Measurements from ENCODE around the gene FTO. TPM values are rescaled to one million over a fixed set of nuclear protein-coding genes. Genes with fewer than 3 reads are reported as not detected.

Gene FTO
- polyA plus RNA-seq, 1 donor from 2014 or later, result 80.1 TPM

DNA sequence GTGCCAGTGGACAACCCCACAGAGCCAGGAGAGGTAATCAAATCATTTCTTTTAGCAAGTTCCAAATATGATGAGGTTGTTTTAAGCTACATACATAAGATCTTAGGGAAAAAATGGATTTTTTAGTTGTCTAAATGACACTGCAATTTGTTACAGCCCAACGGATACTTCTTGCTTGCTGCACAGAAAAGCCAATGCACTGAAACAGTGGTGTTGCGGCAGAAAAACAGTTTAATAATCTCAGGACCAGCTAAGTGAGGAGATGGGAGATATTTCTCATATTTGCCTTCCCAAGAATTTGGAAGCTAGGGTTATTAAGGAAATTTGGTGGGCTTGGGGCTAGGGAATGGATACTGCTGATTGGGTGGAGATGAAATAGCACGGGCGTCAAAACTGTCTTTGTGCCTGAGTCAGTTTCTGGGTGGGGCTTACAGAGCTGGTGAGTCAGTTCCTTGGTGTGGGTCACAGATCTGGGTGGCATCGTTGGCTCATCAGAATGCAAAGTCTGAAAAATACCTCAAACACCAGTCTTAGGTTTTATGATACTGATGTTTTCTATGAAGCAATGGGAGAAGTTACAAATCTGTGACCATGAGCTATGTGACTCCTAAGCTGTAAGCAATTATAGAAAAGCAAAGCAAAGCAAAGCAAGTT lies 327.3 kb downstream of the FTO start:
- H3K9me3 ChIP-seq (ENCODE audit: low read length), result no peaks in the 10 kb centered on the region
- H3K9ac ChIP-seq (ENCODE audit: low read length), result no peak overlapping the region
- H3K36me3 ChIP-seq (ENCODE audit: insufficient read depth, low read length), result no peaks in the 10 kb centered on the region
- TF ChIP-seq EP300 (conservative IDR thresholded peaks at IDR 0.05; ENCODE audit: poor library complexity, severe bottlenecking) (no peak), TAF1 (IDR thresholded peaks at IDR 0.05; ENCODE audit: low read depth) (no peak), SMC3 (conservative IDR thresholded peaks at IDR 0.05; ENCODE audit: poor library complexity) (no peak), RAD21 (conservative IDR thresholded peaks at IDR 0.05) (no peak), POLR2AphosphoS5 (IDR thresholded peaks at IDR 0.05) (no peak), CTCF (IDR thresholded peaks at IDR 0.05; ENCODE audit: poor library complexity, severe bottlenecking) (no peak), EZH2 (IDR thresholded peaks at IDR 0.05; ENCODE audit: borderline replicate concordance, insufficient read depth, low read length, poor library complexity, severe bottlenecking) (no peak), MXI1 (conservative IDR thresholded peaks at IDR 0.05; ENCODE audit: poor library complexity, severe bottlenecking) (no peak)
- TF ChIP-seq, protein P1, sequence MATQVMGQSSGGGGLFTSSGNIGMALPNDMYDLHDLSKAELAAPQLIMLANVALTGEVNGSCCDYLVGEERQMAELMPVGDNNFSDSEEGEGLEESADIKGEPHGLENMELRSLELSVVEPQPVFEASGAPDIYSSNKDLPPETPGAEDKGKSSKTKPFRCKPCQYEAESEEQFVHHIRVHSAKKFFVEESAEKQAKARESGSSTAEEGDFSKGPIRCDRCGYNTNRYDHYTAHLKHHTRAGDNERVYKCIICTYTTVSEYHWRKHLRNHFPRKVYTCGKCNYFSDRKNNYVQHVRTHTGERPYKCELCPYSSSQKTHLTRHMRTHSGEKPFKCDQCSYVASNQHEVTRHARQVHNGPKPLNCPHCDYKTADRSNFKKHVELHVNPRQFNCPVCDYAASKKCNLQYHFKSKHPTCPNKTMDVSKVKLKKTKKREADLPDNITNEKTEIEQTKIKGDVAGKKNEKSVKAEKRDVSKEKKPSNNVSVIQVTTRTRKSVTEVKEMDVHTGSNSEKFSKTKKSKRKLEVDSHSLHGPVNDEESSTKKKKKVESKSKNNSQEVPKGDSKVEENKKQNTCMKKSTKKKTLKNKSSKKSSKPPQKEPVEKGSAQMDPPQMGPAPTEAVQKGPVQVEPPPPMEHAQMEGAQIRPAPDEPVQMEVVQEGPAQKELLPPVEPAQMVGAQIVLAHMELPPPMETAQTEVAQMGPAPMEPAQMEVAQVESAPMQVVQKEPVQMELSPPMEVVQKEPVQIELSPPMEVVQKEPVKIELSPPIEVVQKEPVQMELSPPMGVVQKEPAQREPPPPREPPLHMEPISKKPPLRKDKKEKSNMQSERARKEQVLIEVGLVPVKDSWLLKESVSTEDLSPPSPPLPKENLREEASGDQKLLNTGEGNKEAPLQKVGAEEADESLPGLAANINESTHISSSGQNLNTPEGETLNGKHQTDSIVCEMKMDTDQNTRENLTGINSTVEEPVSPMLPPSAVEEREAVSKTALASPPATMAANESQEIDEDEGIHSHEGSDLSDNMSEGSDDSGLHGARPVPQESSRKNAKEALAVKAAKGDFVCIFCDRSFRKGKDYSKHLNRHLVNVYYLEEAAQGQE (IDR thresholded peaks at IDR 0.05; ENCODE audit: borderline replicate concordance), result no peak
- H2AFZ ChIP-seq (ENCODE audit: low read depth, low read length), result no peak overlapping the region
- H3K4me2 ChIP-seq (ENCODE audit: low read length), result no peak overlapping the region
- H3K4me3 ChIP-seq (ENCODE audit: low read length), result no peak overlapping the region
- no peaks in the 10 kb centered on the region for H3F3A ChIP-seq (ENCODE audit: insufficient read depth, low read length, poor library complexity, severe bottlenecking)
- H3K9me2 ChIP-seq (ENCODE audit: insufficient read depth, low read length), result no peaks in the 10 kb centered on the region
- H3K27ac ChIP-seq (ENCODE audit: low read length), result no peak overlapping the region
- no peaks in the 10 kb centered on the region for H3K79me2 ChIP-seq (replicated peaks; ENCODE audit: insufficient read depth, low read length)
- H4K20me1 ChIP-seq (ENCODE audit: insufficient read depth), result no peaks in the 10 kb centered on the region
- H3K27me3 ChIP-seq (ENCODE audit: insufficient read depth, low read depth, low read length), result no peaks in the 10 kb centered on the region

GRCh38 chr16:54033747-54034146 lies 329.8 kb downstream of the FTO start:
- Histone ChIP-seq H3K9me2 (ENCODE audit: insufficient read depth, low read length) (no peaks in the 10 kb centered on the region), H3K4me2 (ENCODE audit: low read length) (no peak overlapping the region), H3K4me3 (ENCODE audit: low read length) (no peak overlapping the region), H3K9ac (ENCODE audit: low read length) (no peak overlapping the region), H3K79me2 (replicated peaks; ENCODE audit: insufficient read depth, low read length) (no peaks in the 10 kb centered on the region), H3K36me3 (ENCODE audit: insufficient read depth, low read length) (no peaks in the 10 kb centered on the region), H3F3A (ENCODE audit: insufficient read depth, low read length, poor library complexity, severe bottlenecking) (no peaks in the 10 kb centered on the region), H3K9me3 (ENCODE audit: low read length) (no peaks in the 10 kb centered on the region), H2AFZ (ENCODE audit: low read depth, low read length) (no peak overlapping the region), H3K27me3 (ENCODE audit: insufficient read depth, low read depth, low read length) (no peaks in the 10 kb centered on the region), H4K20me1 (ENCODE audit: insufficient read depth) (no peaks in the 10 kb centered on the region), H3K27ac (ENCODE audit: low read length) (no peak overlapping the region)
- TF ChIP-seq CTCF (IDR thresholded peaks at IDR 0.05; ENCODE audit: poor library complexity, severe bottlenecking) (no peak), POLR2AphosphoS5 (IDR thresholded peaks at IDR 0.05) (no peak), RAD21 (conservative IDR thresholded peaks at IDR 0.05) (no peak), EZH2 (IDR thresholded peaks at IDR 0.05; ENCODE audit: borderline replicate concordance, insufficient read depth, low read length, poor library complexity, severe bottlenecking) (no peak), TAF1 (IDR thresholded peaks at IDR 0.05; ENCODE audit: low read depth) (no peak)

Measured in neural cell (in vitro differentiated cells).